Loucy (cell line): Measurements from ENCODE around the gene NDEL1.

Experiments used
- H2AFZ ChIP-seq: fragments of 200-600 bp; sonication (generic); 2 replicates; pipeline ENCODE4 v1.6.0; 2016; ENCODE audit warnings: antibody characterized with exemption, mild to moderate bottlenecking, low read length, moderate library complexity
- H3F3A ChIP-seq: fragments of 200-600 bp; 2 replicates; pipeline ENCODE4 v1.6.0; 2016; ENCODE audit warnings: antibody characterized with exemption, low read depth, mild to moderate bottlenecking
- H3K27me3 ChIP-seq: fragments of 200-600 bp; sonication (generic); 2 replicates; pipeline ENCODE4 v1.6.1; 2014; ENCODE audit warnings: low read length, mild to moderate bottlenecking; ENCODE audit not compliant: insufficient read depth, poor library complexity, severe bottlenecking
- H3K36me3 ChIP-seq: fragments of 200-600 bp; sonication (generic); 2 replicates; pipeline ENCODE4 v1.6.1; 2016; ENCODE audit warnings: low read length; ENCODE audit not compliant: insufficient read depth
- H3K4me1 ChIP-seq: fragments of 200-600 bp; sonication (generic); 2 replicates; pipeline ENCODE4 v1.5.1; 2014; ENCODE audit warnings: low read length, mild to moderate bottlenecking; ENCODE audit not compliant: insufficient read depth, poor library complexity, severe bottlenecking
- H3K4me2 ChIP-seq: fragments of 200-600 bp; sonication (generic); 2 replicates; pipeline ENCODE4 v1.6.0; 2014; ENCODE audit warnings: antibody characterized with exemption, low read length, low read depth, mild to moderate bottlenecking; ENCODE audit not compliant: poor library complexity, severe bottlenecking
- H3K4me3 ChIP-seq: fragments of 200-600 bp; sonication (generic); 2 replicates; pipeline ENCODE4 v1.5.1; 2014; ENCODE audit warnings: low read length, mild to moderate bottlenecking, mixed read lengths; ENCODE audit not compliant: poor library complexity, severe bottlenecking
- H3K79me2 ChIP-seq: fragments of 200-600 bp; sonication (generic); 2 replicates; pipeline ENCODE4 v1.6.1; 2014; ENCODE audit warnings: low read length; ENCODE audit not compliant: insufficient read depth
- H3K9ac ChIP-seq: fragments of 200-600 bp; sonication (generic); 2 replicates; pipeline ENCODE4 v1.6.0; 2014; ENCODE audit warnings: mild to moderate bottlenecking, low read depth, low read length, moderate library complexity; ENCODE audit not compliant: poor library complexity, severe bottlenecking
- H3K9me2 ChIP-seq: fragments of 200-600 bp; sonication (generic); replicated peaks from 2 replicates; pipeline ENCODE4 v1.6.1; 2016; ENCODE audit warnings: low read depth, low read length, mixed read lengths
- H3K9me3 ChIP-seq: fragments of 200-600 bp; sonication (generic); 2 replicates; pipeline ENCODE4 v1.6.1; 2014; ENCODE audit warnings: mild to moderate bottlenecking, antibody characterized with exemption, low read length, low read depth; ENCODE audit not compliant: insufficient read depth
- H4K20me1 ChIP-seq: fragments of 200-600 bp; sonication (generic); 2 replicates; pipeline ENCODE4 v1.6.0; 2014; ENCODE audit warnings: antibody characterized with exemption, low read length, mild to moderate bottlenecking; ENCODE audit not compliant: insufficient read depth, poor library complexity, severe bottlenecking
- EZH2phosphoT487 ChIP-seq: fragments of 200-600 bp; IDR thresholded peaks from 2 replicates; pipeline ENCODE4 v1.6.1; 2018; ENCODE audit warnings: antibody characterized with exemption, mild to moderate bottlenecking, moderate library complexity, borderline replicate concordance
- TF ChIP-seq, protein P1 (sequence below): fragments of 200-600 bp; sonication (generic); conservative IDR thresholded peaks from 2 replicates; pipeline ENCODE4 v1.5.1; 2014; ENCODE audit warnings: mild to moderate bottlenecking, antibody characterized with exemption, low read length

Gene NDEL1

DNA sequence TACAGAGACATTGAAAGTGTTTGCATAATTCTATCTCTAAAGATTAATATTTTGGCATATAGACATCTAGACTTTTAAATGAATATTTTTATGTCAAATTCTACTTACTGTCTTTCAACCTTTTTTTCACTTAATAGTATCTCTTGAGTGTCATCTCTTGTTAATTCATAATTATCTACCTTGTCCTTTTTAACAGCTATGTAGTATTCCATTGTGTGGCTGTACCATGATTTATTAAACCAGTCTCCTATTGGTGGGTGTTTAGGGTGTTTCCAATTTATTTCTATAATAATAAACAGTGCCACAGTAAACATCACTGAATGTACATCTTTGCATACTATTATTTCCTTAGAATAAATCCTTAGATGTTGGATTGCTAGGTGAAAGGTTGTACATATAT is 21.7 kb upstream of the NDEL1 start:
- no peaks in the 10 kb centered on the region for H3K9me3 ChIP-seq

DNA sequence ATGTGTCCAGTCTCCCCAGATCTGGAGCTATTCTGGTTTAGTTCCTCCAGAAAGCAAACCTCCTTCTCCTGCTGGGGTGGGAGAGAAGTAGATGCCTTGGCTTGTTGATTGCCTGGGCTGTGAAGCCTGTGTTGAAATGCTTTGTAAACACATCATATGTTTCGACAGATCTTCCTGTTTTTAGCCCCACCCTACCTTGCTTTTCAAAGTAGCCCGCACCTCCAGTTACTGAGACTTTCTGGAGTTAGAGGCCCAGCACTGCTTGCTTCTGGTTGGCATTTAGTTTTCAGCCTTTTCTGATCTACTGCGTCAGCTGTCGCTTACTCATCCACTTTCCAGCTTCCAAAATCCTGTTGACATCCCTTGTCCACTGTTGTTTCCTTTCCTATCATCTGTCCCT is 17.9 kb upstream of the NDEL1 start:
- TF ChIP-seq EZH2phosphoT487, result no peak
- TF ChIP-seq, protein P1, sequence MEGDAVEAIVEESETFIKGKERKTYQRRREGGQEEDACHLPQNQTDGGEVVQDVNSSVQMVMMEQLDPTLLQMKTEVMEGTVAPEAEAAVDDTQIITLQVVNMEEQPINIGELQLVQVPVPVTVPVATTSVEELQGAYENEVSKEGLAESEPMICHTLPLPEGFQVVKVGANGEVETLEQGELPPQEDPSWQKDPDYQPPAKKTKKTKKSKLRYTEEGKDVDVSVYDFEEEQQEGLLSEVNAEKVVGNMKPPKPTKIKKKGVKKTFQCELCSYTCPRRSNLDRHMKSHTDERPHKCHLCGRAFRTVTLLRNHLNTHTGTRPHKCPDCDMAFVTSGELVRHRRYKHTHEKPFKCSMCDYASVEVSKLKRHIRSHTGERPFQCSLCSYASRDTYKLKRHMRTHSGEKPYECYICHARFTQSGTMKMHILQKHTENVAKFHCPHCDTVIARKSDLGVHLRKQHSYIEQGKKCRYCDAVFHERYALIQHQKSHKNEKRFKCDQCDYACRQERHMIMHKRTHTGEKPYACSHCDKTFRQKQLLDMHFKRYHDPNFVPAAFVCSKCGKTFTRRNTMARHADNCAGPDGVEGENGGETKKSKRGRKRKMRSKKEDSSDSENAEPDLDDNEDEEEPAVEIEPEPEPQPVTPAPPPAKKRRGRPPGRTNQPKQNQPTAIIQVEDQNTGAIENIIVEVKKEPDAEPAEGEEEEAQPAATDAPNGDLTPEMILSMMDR, result no peak
- no peaks in the 10 kb centered on the region for H3K79me2 ChIP-seq
- no peak overlapping the region for H2AFZ ChIP-seq
- H3K4me1 ChIP-seq, result peaks cover 10% of the 10 kb centered on the region
- no peaks in the 10 kb centered on the region for H3K27me3 ChIP-seq
- H3K9me2 ChIP-seq, result no peaks in the 10 kb centered on the region
- no peak overlapping the region for H3K4me3 ChIP-seq
- no peak overlapping the region for H3K4me2 ChIP-seq
- H4K20me1 ChIP-seq, result no peaks in the 10 kb centered on the region
- no peaks in the 10 kb centered on the region for H3K36me3 ChIP-seq
- H3K9me3 ChIP-seq, result no peaks in the 10 kb centered on the region
- H3F3A ChIP-seq, result no peaks in the 10 kb centered on the region
- no peak overlapping the region for H3K9ac ChIP-seq

More for the DNA sequence above, 21.7 kb upstream of the NDEL1 start:
- H2AFZ ChIP-seq, result no peak overlapping the region
- H3K4me1 ChIP-seq, result peaks cover 10% of the 10 kb centered on the region
- H3K79me2 ChIP-seq, result no peaks in the 10 kb centered on the region
- H3F3A ChIP-seq, result no peaks in the 10 kb centered on the region
- no peak overlapping the region for H3K4me2 ChIP-seq
- TF ChIP-seq, protein P1, result no peak
- TF ChIP-seq EZH2phosphoT487, result no peak
- H3K36me3 ChIP-seq, result no peaks in the 10 kb centered on the region
- no peak overlapping the region for H3K4me3 ChIP-seq
- no peaks in the 10 kb centered on the region for H4K20me1 ChIP-seq
- H3K27me3 ChIP-seq, result no peaks in the 10 kb centered on the region
- no peaks in the 10 kb centered on the region for H3K9me2 ChIP-seq
- no peak overlapping the region for H3K9ac ChIP-seq

DNA sequence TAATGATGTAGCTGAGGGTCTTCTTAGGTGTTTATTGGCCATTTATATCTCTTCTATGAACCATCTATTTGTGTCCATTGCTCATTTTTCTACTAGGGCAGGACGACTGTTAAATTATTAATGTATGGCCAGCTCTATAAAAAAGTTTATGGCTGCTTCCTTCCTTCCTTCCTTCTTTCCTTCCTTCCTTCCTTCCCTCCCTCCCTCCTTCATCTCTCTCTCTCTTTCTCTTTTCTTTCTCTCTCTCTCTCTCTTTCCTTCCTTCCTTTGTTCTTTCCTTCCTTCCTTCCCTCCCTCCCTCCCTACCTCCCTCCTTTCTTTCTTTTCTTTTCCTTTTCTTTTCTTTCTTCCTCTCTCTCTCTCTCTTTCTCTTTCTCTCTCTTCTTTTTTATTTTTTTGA is 17.2 kb upstream of the NDEL1 start:
- H2AFZ ChIP-seq, result no peak overlapping the region
- no peaks in the 10 kb centered on the region for H3K79me2 ChIP-seq
- no peak overlapping the region for H3K4me2 ChIP-seq
- TF ChIP-seq, protein P1, result no peak
- no peak overlapping the region for H3K4me3 ChIP-seq
- no peaks in the 10 kb centered on the region for H4K20me1 ChIP-seq
- H3K27me3 ChIP-seq, result no peaks in the 10 kb centered on the region
- H3K9me2 ChIP-seq, result no peaks in the 10 kb centered on the region
- H3K4me1 ChIP-seq, result peaks cover 5% of the 10 kb centered on the region
- no peak overlapping the region for H3K9ac ChIP-seq
- no peaks in the 10 kb centered on the region for H3F3A ChIP-seq
- H3K9me3 ChIP-seq, result no peaks in the 10 kb centered on the region
- no peaks in the 10 kb centered on the region for H3K36me3 ChIP-seq
